TTC549 (cell line): ENCODE results near the gene GTF2E1.
"Not testable (repeated sequence)": the region's sequence is repeated elsewhere in the genome, so short reads cannot be mapped to it uniquely, and the experiment has no call there.

Experiments
- FAIRE-seq: peaks from 2 replicates; lab custom pipeline; 2012; peaks lifted over from hg19 to GRCh38; lab: Jason Lieb, UNC

Gene GTF2E1

DNA sequence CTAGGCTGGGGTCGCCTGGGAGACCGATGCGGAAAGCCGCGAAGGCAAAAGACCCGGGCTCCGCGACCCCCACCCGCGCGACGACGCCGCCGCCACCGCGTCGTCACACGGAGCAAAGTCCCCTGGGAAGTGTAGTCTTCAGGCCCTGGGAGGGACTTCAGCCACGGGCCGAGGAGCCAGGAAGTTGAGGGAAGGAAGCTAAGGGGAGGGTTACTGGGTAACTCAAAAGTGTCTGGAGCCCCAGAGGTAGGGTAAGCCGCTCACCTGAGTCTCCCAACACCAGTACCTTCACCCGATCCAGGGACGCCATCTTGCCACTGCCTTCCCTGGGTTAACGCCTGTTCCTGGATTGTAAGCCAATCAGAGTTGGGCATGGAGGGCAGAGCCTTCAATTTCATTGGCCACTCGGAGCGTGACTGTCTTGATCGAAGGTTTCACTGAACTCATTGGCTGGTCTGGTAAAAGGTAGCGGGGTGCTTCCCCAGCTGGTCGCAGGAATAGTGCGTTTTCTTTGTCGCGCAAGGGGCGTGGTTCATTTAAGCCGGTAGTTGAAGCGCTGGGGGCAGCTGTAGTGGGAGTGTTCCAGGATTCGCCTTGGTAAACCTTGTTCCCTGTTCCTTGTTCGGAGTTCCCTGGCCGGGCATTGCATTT is at the start of gene GTF2E1, which contains the start of gene RABL3:
TSS of gene GTF2E1 (plus strand) at position 547 of the 651 bp plus-strand sequence. CDS start 7,809 bp downstream, outside the sequence.
TSS of gene RABL3 (minus strand) at position 319 of the 651 bp plus-strand sequence. CDS start at position 310, 9 bp downstream.
- peak; percentile 96 for FAIRE-seq

DNA sequence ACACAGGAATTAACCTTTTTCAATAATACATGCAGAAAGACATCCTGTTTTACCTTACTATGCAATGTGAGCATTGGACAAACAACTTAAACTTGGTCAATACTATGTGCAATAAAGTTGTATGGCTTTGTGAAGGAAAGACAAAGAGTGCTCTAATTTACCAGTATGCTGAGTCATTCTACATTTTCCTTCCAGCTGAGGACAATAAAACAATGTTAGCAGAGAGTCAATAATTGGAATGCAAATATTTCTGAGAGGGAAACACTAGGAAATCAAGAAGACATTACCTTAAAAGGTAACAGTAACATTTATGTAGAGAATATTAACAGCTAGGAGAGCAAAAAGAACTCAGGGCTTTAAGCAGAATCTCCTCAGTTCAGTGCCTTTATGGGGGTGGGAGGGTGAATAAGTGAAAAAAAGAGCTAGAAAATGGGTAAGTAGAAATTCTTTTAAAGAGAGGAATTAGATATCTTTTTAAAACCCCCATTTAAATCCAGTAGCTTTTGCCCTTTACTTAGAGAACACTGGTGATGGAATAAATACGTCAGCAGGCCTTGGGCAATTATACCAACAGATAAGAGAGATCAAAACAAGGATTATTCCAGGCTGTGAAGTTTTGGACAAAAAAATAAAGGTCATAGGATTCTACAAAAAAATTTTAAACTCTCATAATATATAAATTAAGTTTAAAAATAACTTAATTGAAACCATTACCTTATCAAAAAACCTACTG is 48.9 kb upstream of the GTF2E1 start:
- no peak for FAIRE-seq

DNA sequence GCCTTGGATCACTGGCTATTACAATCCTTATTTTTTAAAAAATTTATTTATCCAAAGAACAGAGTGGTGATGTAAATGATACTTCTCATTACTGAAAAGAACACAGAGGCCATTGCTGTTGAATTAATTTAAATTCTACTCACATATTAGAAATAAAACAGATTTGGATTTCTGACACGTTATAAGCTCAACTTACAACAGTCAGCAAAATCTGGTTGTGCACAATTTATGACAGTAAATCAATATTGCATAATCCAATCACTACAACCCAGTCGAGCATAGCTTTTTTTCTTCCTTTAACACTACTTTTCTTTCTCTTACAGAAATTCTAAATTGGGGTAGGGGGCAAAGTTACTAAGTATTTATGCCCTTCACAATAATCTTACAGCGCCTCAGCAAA is 43.2 kb upstream of the GTF2E1 start:
- no peak for FAIRE-seq

DNA sequence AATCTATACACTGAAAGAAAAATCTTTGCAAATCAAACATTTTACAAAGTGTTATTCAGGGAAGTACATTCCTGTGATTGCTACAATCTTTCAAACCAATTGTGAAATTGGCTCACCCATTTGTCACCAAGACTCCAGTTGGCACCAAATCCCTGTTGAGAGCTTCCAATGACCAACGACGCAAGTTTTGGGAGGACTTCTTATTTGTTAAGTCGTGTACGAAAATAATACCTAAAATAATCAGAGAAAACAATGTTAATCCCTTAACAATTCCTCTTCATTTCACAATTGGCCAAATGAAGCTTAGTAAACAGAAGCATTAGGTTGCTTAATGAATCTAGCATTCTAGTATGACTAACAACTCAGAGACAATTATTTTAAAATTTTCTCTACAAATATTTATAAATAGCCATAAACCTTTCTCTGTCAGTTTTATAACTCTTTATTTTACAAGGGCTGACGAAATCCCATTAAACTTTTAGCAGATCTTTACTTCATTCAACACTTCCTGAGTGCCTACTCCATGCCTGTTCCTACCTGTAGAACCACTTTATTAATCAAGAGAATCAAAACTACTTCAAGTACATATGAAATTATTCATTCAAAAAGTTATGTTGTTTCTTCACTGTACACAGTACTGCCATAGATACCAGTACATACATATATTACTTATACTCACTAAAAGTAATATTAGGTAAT is 36.5 kb upstream of the GTF2E1 start:
- no peak for FAIRE-seq

DNA sequence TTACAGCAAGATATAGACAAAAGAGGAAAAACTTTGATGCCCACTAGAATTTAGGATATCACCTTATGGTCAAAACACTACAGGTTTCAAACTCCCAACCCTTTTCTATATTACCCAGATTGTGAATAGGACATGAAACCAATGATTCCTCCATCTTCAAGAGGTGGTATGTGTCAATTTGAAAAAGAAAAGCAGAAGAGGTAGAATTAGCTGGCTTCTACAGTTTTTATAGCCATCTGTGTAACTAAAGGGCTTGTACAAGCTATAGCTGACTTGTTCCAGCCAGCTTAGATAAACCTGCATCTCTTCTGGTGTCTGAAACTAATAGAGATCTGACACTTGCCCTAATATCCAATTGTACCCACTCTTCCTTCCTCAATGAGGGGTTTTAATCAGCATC is 35.6 kb upstream of the GTF2E1 start:
- no peak for FAIRE-seq

DNA sequence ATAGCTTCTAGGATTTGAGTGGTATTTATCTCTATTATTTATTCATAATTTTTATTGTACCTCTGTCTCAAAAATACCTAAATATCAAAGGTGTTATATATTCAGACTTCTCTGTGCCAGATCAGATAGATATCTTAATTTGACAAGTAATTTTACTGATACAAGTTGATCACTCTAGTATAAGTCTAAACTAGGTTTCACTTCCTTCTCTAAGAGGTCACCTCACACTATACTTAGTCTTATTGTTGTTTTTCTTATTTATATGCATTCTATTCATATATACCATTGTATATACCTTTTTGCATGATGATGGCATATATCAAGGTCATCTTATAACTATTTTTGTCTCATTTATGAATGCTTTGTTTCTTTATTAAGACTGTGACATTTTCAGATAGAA is 34.1 kb upstream of the GTF2E1 start:
- FAIRE-seq: no peak

DNA sequence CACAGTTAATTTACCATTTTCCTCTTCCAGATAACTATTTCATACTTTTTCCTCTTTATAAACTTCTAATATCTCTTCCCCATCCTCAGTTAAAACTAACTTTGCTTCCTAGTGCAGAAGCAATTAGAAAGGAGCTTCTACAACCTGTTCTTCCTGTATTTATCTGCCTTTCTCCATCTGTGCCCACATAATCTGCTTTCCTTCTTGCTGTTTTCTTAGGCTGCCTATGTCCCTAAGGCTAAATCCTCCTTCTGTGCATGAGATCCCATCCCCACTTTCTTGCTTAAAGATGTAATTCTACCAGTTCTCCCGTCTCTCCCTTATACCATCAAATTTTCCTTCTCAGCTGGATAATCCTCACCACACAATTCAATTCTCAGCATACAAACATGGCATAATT is 32.2 kb upstream of the GTF2E1 start:
- no peak for FAIRE-seq

DNA sequence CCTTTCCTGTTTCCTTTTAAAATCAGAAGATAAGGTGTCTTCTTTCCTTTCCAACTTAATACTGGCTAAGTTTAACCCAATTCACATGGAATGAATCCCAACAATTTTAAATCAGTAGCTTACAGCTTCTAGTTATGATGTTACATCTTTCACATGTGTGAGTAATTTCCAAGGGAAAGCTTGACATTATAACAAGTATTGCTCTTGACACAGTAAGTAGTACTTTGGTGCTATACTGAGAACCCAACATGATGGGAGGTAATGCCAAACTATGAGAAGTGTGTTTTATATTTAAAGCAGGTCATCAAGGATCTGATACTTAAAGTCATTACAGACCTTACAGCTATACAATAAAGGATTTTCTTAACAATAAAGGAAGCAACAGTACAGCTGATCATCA is 29.3 kb upstream of the GTF2E1 start:
- no peak for FAIRE-seq

DNA sequence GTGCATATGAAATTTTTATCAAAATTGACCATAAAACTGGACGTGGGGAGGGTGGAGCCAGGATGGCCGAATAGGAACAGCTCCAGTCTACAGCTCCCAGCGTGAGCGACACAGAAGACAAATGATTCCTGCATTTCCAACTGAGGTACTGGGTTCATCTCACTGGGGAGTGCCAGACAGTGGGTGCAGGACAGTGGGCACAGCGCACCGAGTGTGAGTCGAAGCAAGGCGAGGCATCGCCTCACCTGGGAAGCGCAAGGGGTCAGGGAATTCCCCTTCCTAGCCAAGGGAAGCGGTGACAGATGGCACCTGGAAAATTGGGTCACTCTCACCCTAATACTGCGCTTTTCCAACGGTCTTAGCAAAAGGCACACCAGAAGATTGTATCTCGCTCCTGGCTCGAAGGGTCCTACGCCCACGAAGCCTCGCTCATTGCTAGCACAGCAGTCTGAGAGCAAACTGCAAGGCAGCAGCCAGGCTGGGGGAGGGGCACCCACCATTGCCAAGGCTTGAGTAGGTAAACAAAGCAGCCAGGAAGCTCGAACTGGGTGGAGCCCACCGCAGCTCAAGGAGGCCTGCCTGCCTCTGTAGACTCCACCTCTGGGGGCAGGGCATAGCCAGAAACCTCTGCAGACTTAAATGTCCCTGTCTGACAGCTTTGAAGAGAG is 23.2 kb upstream of the GTF2E1 start:
- FAIRE-seq: not testable (repeated sequence)

DNA sequence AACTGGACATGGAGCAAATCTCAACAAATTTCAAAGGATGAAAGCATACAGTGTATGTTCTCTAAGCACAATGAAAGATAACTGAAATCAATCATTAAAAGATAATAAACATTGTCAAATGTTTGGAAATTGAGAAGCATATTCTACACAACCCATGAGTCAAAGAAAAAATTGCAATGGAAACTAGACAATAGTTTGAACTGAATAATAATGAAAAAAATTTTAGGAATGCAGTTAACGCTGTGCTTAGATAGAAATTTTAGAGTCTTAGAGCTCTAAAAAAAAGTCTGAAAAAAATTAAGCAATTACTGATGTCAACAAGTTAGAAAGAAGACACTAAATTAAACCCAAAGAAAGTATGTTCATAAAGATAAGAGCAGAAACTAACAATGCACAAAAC is 15.8 kb upstream of the GTF2E1 start:
- no peak for FAIRE-seq

DNA sequence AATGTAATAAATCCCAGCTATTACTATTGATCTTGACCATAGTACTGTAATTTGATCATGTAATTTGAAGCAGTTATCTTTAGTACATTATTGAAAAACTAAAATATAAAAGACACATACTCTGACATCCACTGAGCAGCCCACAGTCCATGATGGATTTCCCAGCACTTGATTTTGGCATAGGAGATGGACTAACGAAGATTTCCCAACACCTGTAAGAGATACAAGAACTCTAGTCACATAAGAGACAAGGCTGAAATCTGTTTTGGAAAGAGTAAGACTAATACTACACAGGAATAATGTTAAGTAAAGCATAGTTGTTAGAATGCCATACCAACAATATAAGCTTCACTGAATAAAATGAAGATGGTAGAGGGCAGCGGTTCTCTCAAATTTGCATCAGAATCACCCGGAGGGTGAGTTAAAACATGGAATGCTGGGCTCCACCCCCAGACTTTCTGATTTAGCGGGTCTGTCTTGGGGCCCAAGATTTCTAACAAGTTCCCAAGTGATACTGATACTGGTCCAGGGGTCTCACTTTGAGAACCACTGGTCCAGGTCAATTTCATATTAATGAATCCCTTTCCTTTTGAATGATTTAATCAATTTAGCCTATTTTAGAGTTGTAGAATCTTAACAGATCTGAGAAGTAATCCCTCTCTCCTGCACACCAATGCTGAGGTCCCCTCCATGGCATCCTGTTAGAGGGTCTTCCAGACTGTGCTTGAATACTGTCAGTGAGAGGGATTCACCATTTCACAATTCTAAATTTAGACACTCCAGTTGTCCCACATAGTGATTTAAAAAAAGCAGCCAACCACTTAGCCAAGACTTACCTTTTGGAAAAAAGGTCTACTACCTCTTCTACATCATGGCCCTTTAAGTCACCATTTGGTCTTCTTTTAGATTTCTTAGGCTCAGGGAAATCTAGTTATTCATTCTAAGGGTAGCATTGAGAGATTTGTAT is 11.7 kb upstream of the GTF2E1 start:
- FAIRE-seq: no peak

DNA sequence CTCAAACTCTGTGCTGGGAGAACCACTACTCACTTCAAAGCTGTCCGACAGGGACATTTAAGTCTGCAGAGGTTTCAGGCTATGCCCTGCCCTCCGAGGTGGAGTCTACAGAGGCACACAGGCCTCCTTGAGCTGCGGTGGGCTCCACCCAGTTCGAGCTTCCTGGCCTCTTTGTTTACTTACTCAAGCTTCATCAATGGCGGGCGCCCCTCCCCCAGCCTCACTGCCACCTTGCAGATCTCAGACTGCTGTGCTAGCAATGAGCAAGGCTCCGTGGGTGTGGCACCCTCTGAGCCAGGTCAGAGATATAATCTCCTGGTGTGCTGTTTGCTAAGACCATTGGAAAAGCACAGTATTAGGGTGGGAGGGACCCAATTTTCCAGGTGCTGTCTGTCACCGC is 4.5 kb upstream of the GTF2E1 start:
- FAIRE-seq: not testable (repeated sequence)

DNA sequence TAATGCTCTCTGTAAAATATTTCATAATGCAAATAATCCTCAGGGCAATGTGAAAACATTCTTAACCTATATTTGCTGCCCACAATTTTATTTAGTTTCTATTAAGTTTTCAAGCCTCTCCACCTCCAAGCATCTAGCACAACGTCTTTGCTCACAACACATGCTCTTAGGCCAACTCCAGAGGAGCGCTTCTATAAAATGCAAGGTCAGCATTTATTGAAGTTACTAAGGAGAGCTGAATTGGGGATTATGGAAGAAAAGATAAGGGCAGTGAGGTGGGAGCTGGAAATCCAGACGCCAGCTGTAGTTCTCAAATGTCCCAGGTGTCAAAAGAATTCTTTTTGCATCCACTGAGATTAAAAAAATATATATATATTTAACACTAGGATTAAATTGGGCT is 1.2 kb upstream of the GTF2E1 start:
- FAIRE-seq: no peak

DNA sequence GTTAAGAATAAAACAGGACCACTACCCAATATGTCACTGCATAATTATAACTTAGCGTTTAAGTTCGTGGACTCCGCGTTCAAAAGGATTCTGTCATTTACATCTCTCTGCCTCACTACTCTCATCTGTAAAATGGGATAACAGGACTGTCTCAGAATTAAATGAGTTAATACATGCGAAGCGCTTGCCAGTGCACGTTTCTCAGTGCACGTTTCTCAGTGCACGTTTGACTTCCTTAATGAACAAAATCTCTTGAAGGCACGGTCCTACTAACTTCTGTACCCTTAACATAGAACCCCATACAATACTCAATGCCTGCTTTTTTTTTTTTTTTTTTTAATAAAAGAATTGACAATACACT is 727 bp upstream of the GTF2E1 start:
- FAIRE-seq: no peak

DNA sequence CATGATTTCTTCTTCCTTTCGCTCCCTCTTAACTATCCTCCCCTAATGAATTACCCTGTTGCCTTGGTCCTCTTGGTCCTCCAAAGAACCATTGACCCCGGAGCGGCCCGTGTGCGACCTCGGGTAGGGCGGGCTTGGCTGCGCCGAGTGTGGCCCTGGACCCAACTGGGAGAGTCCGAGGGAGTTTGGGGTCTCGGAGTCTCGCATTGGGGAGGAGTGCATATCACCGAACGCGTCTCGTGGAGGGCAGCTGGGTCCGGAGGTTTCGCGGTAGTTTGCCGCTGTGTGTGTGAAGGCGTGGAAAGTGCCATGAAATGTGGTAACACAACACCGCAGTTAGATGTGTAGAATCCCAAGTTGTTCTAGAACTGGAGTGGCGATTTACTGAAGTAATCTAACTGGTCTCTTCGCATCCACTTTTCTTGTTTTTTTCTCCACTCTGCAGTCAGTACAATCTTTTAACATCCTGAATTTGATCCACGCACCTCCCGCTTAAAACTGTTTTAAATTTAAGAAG is 363 bp downstream of the GTF2E1 start:
- no peak for FAIRE-seq

DNA sequence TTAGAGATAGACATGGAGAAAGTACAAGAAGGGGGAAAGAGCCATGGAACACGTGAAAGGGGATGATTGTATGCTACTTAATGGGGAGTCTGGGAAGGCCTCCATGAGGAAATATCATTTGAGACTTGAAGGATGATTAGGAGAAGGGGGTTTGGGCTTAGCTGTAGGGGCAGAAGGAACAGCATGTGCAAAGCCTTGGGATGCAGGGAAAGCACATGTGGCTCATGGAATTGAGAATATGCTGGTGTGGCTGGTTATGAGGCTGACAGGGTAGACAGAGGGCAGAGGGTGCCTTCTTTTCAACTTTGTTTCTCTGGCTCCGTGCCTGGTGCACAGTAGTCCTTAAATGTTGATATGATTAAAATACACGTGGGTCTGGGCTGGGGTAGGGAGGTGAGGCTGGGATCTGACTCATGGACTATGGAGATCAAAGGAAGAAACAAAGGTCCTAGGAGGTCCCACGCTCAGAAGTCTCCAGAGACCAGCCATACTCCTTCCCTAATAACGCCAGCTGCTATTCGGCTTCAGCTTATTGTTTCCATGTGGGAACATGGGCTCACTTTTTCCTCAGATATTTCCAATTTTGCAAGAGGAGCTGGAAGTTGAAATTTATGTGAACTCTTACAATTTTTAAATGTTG is 1.1 kb downstream of the GTF2E1 start:
- no peak for FAIRE-seq

DNA sequence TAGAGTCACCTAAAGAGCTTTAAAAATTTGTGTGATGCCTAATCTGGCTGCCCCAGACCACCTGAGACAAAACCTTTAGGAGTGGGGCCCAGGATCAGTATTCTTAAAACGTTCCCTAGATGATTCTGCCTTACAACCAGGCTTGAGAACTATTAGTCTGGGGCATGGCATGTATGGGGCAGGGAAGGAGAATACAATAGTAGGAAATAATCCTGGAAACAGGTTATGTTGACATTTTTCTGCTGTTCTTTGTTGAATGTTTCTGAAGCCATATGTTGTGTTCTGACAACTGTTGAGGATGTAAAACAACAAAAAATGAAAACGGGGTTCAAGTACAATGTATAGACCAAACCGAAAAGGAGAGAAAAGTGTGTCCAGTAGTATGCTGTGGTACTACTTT is 2.9 kb downstream of the GTF2E1 start:
- FAIRE-seq: no peak

DNA sequence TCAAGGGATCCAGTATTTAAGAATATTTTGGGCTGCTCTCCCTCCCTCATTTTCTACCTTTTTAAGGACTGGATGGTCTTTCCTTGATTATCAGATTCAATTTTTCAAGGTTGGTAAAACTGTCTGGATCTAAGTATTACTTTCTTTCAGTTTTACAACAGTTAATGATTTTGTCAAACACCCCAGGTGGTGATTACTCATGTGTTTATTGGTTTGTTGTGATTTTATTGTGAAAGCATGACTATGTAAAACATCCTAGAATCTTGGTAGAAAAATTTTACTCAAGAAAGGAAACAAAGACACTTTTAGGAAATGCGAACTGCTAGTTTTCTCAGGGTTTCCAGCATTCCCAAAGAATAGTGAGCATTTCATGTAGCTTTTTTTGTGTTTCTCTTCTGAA is 7.3 kb downstream of the GTF2E1 start:
- FAIRE-seq: no peak

DNA sequence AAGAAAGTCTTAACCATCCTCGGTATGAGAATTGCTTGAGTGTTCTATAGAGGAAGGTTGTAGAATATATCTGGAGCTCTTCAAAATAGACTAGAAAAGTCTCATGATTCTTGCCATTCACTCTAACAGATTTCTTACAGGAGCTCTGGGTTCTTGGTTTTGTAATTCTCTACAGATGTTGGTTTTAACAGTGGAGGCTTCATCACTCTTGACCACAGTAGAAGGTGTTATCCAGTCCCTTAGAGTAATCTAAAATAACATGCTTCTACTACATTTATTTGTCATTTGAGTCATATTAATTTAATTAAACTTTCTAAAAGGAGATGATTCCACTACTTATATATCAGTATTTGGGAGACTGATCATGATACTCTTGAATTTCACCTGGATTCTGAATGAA is 9.7 kb downstream of the GTF2E1 start:
- no peak for FAIRE-seq

DNA sequence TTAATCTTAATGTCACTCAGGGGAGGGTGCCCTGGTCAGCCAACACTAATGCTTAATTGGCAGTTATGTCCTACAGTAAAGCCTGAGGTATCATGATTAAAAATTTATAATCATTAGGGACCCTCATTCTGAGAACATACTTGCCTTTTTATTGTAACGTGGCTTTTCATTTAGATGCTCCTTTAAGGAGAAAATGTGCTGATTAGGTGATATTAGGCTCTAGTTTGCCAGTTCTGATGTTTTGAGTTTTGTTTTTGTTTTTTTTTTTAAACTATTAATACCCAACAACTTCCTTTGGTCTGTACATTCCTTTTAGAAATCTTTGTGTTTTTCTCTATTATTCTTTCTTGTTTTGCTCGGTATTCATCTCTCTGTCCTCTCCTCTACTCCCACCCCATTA is 10.3 kb downstream of the GTF2E1 start:
- no peak for FAIRE-seq

DNA sequence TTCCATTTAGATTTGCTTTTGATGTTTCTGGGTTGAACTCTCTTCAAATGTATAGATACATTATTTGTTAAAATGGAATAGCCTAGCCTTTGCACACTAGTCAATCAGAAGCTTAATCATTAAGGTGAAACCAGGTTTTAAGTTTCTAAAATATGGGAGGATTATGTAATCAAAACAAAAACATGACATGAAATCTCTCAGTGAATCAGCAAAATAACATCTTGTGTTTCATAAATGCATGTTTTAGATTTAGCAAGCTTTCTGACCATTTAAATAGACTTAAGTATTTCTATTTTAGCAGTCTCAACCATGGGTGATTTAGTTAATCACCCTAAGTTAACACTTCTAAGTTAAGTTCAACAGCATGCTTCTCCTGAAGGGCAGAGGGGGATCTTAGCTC is 11.3 kb downstream of the GTF2E1 start:
- no peak for FAIRE-seq
